COLO829 (cell line): ENCODE data around the gene DYNLRB1.
"Not testable (repeated sequence)": the region's sequence is repeated elsewhere in the genome, so short reads cannot be mapped to it uniquely, and the experiment has no call there.

Source experiments
- DNase-seq: peaks from one replicate; pipeline ENCODE4 v3.0.0; 2012; ENCODE audit warnings: low spot score

Gene DYNLRB1

DNA sequence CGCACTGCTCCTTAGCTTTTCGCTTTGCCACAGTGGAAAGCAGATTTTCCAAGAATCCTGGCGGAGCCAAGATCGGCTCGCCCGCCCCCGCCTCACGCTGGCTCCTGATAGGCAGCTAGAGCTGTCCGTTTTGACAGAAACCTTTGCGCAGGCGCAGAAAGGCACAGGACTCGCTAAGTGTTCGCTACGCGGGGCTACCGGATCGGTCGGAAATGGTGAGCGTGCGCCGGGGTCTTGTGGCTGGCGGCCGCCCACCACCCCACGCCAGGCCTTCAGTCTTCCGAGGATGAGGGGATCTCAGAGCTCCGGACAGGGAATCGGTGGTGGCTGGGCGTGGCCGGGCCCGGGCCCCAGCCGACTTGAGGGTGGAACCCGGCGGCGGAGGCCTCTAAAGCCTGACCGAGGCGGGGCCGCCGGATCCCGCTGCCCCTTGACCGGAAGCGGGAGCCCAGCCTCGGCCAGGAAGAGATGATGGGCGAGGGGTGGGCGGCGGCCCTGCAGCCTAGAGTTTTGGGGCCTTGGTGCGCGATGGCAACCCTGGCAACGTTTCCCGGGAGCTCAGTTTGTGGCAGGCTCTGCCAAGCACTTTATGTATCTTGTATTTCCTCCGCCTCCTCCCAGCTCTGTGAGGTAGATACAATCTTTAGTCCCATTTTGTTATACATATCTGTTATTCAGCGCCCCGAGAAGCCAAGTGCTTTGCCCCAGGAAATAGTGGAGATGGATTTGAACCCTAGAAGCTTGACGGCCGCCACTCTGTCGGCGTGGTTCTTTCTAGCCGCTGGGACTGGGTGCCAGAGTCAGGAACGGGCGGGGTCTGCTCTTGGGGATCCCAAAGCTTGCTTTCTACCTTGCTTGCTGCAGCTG, at the start of gene DYNLRB1:
DYNLRB1 (plus strand) TSS at position 176 of the 867 bp plus-strand sequence; CDS start at position 213, 37 bp downstream.
- peak; percentile 96 for DNase-seq

DNA sequence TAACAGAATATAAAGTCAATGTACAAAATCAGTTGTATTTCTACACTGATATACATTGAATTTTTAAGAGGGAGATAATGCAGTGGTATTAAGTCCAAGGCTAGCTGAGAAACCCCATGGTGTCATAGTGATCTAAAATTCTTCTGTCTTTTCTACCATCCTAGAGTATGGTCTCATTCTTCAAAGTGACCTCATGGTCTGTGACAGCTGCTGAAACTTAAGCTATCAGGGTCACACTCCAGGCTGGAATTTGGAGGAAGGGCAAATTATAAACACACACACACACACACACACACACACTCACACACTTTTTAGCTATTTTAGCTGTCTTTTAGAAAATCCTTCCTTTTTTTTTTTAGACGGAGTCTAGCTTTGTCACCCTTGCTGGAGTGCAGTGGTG, 47.3 kb upstream of the DYNLRB1 start:
- no peak for DNase-seq

DNA sequence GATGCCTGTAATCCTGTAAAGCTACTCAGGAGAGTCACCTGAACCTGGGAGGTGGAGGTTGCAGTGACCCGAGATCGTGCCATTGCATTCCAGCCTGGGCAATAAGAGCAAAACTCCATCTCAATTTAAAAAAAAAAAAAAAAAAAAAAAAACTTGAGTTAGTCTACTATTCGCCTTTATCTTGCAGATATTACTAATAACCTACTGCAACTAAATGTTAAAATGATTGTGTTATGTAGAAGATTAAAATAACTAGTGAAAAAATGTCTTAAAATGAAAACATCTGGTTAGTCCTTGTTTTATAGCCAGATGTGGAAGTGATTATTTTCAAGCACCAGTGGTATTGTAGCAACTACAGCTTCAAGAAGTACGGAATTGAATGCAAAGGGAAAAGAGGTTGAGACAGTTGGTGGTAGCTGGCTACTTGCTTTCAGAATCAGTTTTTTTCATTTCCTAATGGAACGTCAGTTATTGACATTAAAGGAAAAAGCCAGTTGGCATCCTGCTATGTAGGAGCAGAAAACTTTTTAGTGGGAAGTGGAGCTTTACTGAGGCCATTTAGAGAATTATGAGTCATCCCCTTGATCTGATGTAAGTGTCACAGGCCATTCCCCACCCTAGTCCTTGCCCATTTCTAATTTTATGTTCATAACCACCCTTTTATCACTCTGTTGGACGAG, 43.8 kb upstream of the DYNLRB1 start:
- DNase-seq: peak; percentile 60

DNA sequence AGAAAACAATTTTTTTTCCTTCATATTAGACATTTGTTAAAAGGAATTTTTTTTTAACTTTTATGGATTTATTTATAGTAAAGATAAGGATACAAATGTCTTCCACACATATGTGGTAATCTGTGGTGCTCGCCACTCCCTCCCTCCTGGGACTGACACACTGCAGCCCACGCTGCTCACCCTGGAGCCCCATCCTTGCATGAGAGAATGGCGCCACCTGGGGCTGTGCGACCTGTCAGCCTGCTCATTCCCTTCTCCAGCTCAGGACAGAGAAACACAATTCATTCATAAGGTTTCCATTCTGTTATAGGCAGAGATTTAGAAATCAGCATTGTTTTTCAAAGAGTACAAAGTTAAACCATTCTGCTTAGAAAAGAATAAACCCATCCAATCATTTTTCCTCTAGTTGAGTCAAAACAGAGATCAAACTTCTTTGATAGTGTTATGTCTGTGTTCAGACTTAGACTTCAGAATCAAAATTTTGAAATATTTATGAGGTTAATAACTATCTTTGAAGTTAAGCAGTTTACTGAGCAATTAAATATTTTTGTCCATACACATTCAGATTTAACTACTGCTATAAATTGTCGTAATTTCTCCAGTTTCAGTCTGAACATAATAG, 42.8 kb upstream of the DYNLRB1 start:
- DNase-seq: no peak

DNA sequence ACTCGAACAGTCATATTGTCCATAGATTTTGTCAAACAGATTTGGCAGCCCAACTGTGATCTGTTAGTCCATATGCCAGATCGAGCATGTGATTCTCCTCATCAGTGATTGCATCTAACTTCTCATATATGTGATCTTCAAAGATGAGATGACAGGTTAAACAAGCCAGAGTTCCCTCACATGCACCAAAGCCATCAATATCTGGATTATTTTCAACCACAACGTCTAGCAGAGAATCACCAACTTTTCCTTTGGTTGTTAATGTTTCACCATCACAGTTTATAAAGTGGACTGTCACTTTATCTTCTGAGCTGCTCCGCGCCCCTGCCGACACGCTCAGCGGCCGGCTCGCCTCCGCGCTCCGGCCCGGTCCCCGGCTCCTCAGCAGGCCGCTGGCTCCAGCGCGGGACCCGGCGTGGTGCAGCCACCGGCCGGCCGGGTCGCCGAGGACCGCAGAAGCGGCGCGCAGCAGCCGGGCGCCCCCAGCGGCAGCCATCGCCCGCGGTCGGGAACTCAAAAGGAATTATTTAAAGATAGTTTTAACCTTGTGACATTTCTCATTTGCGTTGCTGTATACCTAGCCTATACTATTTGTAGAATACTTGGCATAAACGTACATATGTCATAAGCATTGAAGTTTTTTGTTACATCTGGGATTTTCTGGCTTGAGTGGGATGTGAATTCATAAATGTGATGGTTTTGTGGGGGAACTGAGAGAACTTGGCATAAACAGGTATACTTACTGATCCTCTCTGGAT, 40.1 kb upstream of the DYNLRB1 start:
- no peak for DNase-seq

DNA sequence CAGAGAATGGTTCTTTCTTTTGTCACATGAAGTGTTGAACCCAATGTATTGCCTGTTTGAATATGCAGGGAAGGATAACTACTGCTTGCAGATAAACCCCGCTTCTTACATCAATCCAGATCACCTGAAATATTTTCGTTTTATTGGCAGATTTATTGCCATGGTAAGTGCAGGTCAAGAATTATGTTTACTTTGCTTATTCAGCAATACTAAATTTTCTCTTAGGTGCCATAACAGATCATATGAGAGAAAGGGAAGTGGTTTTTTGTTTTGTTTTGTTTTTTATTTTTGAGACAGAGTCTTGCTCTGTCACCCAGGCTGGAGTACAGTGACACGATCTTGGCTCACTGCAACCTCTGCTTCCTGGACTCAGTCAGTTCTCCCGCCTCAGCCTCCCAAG, 36.6 kb upstream of the DYNLRB1 start:
- DNase-seq: no peak

DNA sequence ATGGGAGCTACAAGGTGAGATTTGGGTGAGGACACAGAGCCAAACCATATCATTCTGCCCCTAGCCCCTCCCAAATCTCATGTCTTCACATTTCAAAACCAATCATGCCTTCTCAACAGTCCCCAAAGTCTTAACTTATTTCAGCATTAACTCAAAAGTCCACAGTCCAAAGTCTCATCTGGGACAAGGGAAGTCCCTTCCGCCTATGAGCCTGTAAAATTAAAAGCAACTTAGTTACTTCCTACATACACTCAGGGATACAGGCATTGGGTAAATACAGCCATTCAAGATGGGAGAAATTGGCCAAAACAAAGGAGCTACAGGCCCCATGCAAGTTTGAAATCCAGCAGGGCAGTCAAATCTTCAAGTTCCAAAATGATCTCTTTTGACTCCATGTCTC, 34.1 kb upstream of the DYNLRB1 start:
- DNase-seq: not testable (repeated sequence)

DNA sequence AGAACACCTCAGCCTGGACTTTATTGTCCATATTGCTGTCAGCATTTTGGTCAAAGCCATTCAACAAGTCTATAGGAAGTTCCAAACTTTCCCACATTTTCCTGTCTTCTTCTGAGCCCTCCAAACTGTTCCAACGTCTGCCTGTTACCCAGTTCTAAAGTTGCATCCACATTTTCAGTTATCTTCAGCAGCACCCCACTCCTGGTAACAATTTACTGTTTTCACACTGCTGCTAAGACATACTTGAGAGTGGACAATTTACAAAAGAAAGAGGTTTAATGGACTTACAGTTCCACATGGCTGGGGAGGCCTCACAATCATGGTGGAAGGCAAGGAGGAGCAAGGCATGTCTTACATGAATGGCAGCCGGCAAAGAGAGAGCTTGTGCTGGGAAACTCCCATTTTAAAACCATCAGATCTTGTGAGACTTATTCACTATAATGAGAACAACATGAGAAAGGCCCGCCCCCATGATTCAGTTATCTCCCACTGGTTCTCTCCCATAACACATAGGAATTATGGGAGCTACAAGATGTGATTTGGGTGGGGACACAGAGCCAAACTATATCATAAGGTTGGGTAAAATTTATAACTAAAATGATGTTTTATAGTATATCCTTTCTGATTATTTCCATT, 32.5 kb upstream of the DYNLRB1 start:
- DNase-seq: not testable (repeated sequence)

DNA sequence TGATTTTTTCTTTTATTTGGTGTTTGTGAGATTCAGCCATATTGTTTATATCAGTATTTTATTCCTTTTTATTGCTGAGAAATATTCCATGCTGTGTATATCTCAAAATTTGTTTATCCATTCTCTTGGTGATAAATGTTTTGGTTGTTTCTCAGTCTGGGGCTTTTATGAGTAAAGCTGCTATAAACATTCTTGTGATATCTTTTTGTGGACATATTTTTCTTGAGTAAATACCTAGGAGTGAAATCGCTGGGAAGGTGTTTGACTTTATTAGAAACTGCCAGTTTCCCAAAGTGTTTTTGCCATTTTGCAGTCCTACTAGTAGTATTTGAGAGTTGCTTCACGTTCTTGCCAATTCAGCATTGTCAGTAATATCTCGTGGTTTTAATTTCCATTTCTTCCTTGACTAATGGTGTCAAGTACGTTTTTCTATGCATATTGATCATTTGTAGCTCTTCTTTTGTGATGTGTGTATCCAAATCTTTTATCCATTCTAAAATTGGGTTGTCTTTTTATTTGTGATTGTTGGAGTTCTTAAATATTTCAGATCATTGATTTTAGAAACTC, 31.1 kb upstream of the DYNLRB1 start:
- DNase-seq: no peak

DNA sequence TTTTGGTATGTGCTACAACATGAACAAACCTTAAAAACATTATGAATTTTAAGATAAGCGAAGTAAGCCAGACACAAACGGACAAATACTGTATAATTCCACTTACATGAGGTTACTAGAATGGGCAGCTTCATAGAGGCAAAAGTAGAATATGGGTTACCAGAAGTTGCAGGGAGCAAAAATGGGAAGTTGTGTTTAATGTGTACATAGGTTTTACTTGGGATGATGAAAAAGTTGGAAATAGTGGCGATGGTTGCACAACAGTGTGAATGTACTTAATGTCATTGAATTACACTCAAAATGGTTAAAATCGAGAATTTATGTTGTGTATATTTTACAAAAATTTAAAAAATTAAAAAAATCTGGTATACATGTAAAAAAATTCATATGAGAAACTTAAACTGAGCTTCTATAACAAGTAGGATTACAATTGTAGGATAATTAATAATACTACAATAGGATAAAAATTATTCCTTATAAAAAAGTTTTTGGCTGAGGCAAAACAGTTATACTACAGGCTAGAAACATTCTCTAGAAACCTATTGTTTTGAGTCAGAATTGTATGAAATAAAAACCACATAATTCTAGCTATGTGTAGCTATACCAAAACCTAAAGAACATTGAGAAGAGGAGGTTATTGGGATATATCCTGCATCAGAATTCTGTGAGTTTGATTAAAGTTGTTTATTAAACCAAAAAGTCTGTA, 24.8 kb upstream of the DYNLRB1 start:
- DNase-seq: no peak

DNA sequence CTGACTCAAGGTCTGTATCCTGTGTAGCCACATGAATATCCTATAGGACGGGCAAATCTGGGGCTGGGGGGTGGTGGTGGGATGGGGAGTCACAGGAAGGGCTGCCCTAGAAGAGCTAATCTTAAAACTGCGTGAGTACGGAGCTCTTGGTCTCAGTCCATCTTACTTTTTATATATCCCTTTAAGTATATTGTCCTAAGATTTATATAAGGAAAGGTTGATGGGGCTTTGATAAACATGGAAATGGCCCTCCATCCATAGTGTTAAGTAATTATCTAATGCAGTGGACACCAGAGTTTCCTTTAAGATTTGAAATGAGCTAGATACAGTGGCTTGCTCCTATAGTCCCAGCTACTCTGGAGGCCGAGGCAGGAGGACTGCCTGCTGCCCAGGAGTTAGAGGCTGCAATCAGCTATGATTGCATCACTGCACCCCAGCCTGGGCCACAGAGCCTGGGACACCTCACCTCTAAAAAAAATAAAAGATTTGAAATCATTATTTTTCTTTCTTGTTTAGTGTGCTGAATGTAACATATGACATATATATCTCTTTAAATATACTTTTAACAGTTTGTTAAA, 24.2 kb upstream of the DYNLRB1 start:
- DNase-seq: no peak

DNA sequence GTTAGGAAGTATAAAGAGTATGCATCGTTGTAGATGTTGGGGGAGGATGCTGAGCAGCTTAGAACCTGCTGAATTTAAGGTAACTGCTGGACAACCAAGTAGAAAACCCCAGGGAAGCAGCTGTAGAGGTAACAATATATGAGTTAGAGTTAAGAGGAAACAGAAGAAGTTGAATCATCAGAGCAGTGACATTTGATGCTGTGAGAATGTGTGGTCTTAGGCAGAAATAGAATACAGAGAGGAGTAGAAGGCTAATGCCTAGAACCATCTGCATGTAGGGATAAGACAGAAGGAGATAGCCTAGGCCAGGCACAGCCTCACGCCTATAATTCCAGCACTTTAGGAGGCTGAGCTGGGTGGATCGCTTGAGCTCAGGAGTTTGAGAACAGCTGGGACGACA, 22.6 kb upstream of the DYNLRB1 start:
- no peak for DNase-seq

DNA sequence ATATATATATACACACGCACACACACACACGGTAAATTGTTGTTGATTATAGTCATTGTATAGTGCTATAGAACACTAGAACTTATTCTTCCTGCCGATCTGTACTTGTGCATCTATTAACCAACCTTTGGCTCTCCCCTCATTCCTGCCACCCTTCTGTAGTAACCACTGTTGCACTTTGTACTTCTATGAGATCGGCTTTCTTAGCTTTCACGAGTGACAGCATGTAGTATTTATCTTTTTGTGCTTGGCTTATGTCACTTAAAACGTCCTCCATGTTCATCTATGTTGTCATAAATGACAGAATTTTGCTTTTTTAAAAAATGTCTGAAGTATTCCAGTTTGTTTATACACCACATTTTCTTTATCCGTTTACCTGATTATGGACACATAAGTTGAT, 20.9 kb upstream of the DYNLRB1 start:
- no peak for DNase-seq

DNA sequence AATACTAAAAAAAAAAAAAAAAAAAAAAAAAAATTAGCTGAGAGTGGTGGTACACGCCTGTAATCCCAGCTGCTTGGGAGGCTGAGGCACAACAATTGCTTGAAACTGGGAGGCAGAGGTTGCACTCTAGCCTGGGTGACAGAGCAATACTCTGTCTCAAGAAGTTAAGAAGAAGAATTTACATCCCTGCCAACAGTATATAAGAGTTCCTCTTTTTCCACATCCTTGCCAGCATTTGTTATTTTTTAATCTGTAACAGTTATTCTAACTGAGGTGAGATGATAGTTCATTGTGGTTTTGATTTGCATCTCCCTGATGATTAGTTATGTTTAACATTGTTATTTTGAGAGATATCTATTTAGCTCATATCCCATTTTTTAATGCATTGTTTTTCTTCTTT, 20.3 kb upstream of the DYNLRB1 start:
- no peak for DNase-seq

DNA sequence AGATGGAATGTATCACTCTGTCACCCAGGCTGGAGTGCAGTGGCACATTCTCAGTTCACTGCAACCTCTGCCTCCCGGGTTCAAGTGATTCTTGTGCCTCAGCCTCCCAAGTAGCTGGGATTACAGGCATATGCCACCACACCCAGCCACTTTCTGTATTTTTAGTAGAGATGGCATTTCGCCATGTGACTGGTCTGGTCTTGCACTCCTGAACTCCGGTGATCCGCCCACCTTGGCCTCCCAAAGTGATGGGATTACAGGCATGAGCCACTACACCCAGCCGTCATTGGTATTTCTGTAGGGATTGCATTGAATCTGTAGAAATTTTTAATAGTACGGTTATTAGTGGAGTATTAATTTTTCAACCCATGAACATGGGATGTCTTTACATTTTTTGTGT, 18.6 kb upstream of the DYNLRB1 start:
- not testable (repeated sequence) for DNase-seq

DNA sequence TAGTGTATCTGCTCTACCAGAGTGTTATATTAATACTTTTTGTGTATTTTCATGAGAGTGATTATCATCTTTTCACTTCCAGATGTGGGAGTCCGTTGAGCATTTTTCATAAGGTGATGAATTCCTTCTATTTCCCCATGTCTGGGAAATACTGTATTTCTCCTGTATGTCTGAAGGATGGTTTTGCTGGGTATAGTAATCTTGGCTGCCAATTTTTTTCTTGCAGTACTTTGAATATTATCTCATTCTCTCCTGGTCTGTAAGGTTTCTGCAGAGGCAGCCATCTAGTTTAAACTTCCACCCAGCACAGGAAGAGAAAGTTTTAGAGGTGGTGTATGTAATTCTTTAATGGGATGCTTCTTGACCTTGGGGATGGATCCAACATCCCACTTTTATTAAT, 15.4 kb upstream of the DYNLRB1 start:
- no peak for DNase-seq

DNA sequence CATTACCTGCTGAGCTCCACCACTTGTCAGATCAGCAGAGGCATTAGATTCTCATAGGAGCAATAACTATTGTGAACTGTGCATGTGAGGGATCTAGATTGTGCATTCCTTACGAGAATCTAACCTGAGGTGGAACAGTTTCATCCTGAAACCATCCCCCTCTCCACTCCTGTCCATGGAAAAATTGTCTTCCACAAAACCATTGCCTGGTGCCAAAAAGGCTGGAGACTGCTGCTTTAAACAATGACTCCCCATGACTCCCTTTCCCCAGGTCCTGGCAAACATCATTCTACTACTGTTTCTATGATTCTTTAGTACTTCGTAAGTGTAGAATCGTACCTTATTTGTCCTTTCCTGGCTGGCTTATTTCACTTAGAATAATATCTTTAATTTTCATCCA, 9.7 kb upstream of the DYNLRB1 start:
- DNase-seq: no peak

DNA sequence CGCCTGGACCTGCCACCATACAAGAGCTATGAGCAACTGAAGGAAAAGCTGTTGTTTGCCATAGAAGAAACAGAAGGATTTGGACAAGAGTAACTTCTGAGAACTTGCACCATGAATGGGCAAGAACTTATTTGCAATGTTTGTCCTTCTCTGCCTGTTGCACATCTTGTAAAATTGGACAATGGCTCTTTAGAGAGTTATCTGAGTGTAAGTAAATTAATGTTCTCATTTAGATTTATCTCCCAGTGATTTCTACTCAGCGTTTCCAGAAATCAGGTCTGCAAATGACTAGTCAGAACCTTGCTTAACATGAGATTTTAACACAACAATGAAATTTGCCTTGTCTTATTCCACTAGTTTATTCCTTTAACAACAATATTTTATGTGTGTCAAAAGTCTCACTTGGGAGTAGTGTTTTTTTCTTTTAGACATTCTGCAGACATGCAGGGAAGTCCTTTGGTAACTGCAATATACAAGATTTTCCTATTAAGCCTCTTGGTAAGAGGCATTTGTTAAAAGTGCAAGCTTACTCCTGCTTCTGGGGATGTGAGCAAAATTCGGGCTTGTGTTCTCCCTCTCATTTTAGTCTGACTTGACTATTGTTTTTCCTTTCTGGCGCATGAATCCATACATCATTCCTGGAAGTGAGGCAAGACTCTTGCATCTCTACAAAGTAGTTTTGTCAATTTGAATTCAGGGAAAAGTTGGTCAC, 8.4 kb upstream of the DYNLRB1 start:
- DNase-seq: no peak

DNA sequence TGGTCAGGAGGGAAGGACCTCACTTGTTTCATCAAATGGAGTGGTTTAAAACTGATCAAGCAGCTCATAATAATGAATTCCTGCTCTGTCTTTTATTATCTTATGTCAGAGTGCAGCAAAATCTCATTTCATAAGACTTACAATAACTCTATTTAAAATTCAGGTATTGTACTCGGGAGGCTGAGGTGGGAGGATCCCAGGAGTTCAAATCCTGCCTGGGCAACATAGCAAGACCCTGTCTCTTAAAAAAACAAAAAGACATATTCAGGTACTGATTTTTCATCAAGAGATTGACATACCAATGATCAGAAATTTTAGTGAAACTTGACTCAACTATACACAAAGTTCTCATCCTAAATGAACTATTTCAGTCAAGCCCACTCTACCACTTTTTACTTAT, 5.6 kb upstream of the DYNLRB1 start:
- DNase-seq: no peak

DNA sequence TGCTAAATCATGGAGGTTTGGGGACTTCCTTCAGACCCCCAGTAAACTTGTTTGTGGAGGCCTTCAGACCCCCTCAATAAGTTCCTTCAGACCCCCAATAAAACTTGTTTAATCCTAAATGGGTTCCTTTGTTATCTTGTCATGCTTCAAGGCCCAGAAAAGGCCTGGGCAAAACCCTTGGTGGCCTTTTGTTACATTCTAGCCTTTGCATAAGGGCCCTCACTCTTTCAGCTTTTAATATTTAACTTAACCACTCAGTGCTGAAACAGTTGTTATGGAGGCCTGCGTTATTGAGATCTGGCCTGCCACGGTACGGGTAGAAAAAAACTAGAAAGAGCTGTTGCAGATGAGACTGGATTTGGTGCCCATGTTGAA, 4.3 kb upstream of the DYNLRB1 start:
- no peak for DNase-seq
